Cortex of kidney (tissue), 1 donor: ENCODE measurements around the gene NFATC4.

Source experiments
- DNase-seq: peaks from one replicate; lab custom pipeline; 2025; lab: John Stamatoyannopoulos, UW

Gene NFATC4

DNA sequence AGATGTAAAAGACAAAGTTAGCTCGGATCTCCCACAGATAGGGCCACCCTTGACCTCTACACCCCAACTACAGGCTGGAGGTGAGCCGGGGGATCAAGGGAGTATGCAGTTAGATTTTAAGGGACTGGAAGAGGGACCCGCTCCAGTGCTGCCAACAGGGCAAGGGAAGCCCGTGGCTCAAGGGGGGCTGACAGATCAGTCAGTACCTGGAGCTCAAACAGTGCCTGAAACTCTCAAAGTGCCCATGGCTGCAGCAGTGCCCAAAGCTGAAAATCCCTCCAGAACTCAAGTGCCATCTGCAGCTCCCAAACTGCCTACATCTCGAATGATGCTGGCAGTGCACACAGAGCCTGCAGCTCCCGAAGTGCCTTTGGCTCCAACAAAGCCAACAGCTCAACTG lies 41.2 kb downstream of the NFATC4 start:
- no peak for DNase-seq

DNA sequence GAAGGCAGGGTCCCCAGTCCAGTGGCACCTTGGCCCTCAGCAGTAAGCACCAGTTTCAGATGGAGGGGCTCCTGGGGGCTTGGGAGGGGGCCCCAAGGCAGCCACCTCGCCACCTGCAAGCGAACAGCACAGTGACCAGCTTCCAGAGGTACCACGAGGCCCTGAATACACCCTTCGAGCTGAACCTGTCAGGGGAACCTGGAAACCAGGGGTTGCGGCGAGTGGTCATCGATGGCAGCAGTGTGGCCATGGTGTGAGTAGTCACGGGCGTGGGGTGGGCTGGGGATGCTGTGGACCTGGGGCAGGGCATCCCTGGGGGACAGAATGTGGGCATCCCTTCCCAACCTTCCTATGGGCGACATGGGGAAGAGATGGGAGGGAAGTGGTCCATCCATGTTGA lies 42.0 kb downstream of the NFATC4 start:
- no peak for DNase-seq

DNA sequence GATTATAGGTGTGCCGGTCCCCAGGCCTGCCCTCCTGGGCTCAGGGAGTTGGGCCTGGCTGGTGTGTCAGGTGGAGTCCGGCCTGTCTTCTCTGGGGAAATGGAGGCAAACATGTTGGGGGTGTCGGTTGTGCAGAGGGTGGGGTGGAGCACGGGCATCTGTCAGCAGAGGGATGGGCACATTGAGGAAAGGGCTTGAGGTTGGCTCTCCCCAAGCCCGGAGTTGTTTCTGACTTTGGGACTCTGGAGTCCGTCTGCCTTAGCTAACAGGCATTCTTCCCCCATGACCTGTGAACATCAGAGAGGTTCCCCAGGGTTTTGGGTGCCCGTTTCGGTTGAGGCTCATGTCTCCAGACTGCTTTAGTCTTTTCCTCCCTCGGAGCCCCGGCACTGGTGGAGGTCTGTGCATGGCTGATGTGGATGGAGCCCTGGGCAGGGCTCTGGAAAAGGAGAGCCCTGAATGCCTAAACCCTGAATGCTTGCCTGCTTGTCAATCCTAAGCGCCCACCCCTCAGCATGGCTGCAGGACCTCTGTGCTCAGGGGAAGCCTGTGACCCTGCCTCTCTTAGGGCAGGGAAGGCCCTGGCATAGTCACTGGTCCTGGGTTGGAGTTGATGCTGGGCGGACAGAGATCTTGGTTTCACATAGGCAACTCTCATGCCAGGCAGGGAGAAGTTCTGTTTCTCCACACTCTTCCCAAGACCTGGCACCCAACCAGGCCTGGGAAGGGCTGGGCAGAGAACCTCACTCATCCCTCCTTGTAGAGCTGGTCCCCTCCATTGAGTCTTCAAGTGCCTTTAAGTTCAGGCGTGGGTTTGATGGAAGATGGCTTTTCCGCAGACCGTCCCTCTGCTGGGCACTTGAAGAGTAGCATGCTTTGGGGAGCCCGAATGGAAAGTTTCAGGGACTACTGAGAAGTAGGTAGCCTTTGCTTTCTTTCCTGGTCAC lies 43.7 kb downstream of the NFATC4 start:
- no peak for DNase-seq

DNA sequence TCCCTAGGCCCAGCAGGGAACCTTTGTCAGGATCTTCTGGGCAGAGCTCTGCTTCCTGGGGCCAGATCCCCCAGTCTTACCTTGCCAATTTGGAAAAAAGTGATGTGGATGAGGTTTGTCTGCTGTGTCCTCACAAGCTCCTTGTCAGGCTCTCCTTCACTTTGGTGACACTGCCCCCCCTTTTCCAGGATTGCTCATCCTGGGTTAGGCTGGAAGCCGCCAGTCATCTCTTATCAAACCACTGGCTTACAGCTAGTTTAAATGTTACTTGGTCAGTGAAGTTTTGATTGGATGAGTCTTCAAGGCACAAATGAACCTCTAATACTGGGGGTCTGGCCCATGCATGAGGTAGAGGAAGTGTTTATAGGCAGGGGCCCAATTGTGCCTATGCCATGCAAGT lies 46.1 kb downstream of the NFATC4 start:
- DNase-seq = no peak

DNA sequence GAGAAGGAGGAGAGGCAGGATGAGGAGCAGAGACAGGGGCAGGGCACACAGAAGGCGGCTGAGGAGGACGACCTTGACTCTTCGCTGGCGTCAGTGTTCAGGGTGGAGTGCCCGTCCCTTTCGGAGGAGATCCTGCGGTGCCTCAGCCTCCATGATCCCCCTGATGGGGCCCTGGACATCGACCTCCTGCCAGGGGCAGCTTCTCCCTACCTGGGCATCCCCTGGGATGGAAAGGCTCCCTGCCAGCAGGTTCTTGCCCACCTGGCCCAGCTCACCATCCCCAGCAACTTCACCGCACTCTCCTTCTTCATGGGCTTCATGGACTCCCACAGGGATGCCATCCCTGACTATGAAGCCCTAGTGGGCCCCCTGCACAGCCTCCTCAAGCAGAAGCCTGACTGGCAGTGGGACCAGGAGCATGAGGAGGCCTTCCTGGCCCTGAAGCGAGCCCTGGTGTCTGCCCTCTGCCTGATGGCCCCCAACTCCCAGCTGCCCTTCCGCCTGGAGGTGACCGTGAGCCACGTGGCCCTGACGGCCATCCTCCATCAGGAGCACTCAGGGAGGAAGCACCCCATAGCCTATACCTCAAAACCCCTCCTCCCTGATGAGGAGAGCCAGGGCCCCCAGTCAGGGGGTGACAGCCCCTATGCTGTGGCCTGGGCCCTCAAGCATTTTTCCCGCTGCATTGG lies 46.9 kb downstream of the NFATC4 start:
- no peak for DNase-seq

DNA sequence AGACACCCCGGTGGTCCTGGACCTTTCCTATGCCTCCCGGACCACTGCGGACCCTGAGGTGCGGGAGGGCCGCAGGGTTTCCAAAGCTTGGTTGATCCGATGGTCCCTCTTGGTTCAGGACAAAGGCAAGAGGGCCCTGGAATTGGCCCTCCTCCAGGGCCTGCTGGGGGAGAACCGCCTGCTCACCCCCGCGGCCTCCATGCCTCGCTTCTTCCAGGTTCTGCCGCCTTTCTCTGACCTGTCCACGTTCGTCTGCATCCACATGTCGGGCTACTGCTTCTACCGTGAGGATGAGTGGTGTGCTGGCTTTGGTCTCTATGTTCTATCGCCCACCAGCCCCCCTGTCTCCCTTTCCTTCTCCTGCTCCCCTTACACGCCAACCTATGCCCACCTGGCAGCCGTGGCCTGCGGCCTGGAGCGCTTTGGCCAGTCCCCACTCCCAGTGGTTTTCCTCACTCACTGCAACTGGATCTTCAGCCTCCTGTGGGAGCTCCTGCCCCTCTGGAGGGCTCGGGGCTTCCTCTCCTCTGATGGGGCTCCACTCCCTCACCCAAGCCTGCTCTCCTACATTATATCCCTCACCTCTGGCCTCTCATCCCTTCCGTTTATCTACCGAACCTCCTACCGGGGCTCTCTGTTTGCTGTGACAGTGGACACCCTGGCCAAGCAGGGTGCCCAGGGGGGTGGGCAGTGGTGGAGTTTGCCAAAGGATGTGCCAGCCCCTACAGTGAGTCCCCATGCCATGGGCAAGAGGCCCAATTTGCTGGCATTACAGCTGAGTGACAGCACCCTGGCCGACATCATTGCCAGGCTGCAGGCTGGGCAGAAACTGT lies 47.7 kb downstream of the NFATC4 start:
- DNase-seq = no peak

DNA sequence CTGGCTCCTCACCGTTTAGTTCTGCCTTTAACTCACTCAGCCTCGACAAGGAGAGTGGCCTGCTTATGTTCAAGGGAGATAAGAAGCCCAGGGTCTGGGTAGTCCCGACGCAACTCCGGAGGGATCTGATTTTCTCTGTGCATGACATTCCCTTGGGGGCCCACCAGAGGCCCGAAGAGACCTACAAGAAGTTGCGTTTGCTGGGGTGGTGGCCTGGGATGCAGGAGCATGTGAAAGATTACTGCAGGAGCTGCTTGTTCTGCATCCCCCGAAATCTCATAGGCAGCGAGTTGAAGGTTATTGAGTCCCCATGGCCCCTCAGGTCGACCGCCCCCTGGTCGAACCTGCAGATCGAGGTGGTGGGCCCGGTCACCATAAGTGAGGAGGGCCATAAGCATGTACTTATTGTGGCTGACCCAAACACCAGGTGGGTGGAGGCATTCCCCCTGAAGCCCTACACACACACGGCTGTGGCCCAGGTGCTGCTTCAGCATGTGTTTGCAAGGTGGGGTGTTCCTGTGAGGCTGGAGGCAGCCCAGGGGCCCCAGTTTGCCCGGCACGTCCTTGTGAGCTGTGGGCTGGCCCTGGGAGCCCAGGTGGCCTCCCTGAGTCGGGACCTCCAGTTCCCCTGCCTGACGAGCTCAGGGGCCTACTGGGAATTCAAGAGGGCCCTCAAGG lies 48.4 kb downstream of the NFATC4 start:
- DNase-seq = no peak

DNA sequence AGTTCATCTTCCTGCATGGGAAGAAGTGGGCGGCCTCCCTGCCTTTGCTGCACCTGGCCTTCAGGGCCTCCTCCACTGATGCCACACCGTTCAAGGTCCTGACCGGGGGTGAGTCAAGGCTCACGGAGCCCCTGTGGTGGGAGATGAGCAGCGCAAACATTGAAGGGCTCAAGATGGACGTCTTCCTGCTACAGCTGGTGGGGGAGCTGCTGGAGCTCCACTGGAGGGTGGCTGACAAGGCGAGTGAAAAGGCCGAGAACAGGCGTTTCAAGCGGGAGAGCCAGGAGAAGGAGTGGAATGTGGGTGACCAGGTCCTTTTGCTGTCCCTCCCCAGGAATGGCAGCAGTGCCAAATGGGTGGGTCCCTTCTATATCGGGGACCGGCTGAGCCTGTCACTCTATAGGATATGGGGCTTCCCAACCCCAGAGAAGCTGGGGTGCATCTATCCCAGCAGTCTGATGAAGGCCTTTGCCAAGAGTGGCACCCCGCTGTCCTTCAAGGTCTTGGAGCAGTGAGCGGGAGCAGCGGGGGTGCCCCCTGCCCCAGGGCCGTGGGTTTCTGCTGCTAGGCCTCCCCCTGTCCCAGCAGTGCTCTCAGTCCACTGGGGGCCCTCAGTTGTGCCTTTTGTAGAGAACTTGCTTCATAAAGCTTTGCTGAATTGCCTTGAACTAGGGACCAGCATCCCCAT lies 49.1 kb downstream of the NFATC4 start:
- DNase-seq = no peak

DNA sequence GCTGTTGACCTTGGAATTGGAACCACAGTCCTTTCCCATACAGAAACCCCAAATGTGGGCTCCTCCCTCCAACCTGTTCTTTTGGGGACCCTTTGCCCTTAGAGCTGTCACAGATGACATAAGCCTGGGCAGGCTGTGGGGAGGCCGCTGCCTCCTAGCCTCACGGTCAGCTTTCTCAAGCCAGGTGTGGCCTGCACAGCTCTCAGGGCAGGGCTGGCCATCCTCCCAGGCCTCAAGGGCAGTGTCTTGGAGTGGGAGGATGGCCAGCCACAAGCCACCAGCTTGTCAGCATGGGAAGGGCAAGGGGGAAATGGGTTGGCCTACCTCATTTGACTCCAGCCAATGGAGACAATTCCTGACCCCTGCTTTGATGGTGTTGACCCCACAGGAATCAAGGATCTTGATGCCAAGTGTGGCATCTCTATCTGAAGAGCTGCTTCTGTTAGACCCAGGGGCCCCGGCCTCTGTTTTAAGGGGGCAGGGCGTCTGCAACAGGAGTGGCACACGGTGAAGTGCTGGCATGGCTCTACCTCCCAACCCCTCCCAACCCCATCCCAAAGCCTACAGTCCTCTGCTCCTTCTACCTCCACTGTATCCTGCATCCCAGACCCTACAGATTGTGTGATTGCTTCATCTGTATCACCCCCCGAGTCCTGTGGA lies 50.0 kb downstream of the NFATC4 start:
- DNase-seq = no peak

DNA sequence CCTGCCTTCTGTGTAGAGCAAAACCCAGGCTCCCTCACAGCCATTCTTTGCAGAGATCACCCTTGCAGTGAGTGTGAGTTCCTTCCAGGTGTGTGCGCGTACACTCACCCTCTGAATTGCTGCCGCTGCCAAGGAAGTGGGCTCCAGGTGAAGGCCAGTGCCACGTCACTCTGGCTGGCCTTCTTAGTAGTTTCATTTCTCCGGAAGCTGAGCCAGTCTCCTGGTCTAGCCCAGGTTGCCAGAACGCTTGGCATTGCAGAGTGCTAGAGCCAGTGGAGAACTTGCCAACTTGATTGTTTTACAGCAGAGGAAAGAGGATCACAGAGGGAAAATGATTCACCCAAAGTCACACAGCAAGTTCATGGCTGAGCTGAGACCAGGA lies 50.5 kb downstream of the NFATC4 start:
- DNase-seq = no peak

DNA sequence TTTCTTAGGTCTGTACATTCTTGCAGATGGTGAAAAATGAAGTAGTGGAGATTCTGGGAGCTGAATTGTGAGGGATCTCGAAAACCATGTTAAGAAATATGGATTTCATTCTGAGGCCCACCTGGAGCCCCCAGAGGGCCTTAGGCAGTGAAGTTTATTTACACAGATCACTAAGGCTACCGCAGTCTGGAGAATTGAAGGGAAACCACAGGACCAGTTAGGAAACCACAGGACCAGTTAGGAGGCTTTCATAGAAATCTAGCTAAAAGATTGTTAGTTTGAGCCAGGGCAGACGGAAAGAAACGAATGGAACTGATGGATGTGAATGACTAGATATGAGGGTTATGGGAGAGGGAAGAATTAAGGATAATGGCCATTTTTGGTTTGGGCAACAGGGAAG lies 54.3 kb downstream of the NFATC4 start:
- no peak for DNase-seq

DNA sequence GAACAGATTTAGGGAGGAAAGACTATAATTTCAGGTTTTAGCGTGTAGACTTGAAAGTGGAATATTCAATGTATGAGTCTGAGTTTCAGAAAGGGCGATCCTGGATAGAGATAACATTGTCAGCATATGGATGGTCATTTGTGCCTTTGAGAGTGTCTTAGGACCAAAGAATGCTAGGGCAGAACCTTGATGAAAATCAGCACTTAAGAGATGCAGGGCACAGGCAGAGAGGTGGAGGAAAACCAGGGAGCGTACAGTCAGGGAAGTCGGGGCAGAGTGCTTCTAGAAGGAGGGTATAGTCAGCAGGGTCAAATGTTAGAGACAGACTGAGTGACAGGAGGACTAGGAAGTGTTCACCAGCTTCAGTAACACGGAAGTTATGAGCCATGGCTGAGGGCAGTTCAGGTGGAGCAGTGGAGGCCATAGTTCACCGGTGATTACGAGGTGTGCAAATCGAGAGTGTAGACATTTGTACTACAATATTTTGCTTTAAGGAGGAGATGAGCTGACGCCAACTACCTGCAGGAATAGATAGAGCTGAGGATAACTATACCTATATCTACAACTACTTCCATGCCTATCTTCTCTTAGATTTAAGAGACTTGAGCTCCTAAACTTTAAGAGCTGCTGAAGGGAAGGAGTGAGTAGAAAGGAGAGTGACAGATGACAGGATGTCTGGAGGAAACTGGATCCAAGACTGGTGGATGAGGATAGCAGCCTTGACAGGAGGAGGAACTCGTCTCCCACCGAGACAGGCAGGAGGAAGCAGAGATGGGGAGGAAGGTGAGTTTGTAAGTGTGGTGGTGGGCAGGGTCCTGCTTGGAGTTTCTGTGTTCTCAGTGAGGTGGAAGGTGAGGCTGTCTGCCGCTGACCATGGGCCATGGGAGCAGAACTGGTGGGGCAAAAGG lies 55.0 kb downstream of the NFATC4 start:
- DNase-seq = no peak

DNA sequence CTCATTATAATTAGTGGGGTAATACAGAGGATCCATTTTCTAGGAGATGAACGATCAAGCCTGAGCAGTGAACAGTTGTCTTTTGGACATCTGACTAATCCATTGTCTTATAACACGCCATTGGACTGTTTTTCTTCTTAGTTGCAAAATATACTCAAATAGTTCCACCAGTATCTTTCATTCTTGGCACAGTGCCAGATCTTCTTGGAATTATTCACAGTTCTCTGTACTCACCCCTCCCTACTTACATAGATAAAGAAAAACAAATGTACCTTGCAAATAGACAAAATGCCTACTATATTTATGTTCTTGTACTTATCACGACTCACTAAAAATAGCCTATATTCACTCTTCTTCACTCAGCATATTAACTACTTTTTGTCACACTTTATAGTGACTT lies 57.7 kb downstream of the NFATC4 start:
- no peak for DNase-seq

DNA sequence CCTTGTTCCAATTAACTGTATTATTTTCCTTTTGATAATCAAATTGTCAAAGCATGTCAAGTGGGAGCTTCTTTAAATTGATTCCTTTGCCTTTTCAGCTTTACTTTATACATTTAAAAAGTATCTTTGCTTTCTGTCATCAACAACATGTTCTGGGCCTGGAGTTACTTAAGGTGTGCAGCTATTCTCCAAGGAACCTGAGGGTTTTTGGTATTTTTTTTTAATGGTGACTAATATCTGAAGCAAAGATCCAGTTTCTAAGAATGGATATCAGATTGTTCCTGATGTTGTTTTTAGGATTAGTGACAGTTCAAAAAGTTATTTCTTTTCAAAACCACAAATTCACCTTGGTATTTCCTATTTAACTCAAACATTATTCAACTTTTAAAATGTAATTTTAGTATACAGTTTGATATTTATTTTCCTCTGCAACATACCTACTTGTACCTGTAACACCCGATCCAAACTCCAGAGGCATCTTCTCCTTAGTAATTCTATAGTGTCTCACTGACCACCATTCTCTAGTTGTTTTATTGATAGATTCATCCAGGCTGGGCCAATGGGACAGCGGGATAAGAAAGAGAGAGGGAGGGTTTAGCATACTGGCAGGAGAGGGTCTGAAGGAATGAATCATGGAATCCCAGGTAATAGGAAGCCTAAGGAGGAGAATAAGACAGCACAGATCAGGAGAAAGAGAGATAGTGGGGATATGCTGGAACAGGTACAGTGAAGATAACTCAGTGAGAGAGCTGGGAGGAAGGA lies 58.3 kb downstream of the NFATC4 start:
- DNase-seq = no peak

DNA sequence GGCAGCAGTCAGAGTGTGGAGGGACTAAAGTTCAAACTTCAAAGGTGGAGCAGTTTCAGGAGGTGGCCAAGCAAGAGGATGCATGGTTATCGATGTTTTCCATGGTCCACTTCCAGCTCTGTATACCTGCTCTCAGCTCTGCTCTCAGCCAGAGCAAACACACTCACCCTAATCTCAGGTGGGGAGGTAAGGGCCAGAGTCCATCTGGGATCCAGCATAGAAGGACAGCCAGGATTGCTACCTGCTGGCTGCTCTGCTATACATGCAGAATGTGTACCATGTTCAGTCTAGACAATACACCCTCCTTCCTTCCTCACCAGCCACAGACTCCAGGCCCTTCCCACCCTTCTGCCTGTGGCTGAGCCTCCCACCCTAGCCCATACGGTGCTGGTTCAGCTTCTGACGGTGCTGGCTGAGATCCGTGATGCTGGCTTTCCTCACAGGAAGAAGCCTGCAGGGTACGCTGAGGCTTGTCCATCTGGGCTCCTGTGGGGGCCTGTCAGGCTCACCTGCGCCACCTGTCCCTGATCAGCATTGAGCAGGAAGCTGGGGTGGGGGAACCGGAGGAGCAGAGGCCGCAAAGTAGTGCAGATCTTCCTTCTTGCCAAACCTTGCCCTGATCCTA lies 59.0 kb downstream of the NFATC4 start:
- DNase-seq = no peak

DNA sequence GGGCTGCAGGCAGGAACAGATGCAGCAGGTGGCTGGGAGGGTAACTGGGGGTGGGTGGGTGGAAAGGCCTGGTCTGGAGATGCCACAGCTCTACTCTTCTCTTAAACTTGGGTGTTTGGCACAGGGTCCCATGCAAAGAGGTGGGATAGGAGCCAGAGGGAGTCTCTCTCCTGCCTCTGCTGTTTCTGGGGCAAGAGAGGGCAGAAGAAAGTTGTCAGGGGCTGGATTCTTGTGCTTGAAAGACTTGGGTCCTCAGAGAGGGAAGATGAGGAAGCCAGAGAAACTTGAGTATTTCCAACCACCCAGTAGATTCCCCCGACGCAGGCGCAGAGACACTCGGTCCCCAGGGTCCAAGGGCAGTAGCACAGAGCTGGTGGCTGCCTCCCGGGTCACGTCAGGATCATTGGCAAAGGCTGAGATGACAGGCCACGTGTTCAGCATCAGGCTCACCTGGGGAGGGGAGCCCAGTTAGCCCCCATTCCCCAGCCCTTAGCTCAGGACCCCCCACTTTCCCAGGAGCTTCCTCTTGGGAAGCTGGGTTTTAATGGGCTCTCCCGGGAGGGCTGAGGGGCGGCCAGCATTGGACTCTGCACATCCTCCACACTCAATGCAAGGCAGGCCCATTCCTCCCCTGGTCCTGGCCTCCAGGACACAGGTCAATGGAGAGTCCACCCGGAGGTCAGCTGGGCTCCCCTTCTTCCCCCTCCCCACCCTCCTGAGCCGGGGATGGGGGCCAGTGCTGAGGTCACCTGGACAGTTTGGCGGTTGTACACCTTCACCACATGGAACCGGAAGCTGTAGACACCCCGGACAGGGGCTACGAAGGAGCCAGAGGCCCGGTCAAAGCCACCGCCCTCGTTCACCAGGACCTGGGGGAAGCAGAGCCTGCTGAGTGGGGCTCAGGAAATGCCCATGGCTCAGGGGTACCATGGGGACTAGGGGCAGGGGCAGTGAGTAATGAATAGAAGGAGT lies 59.8 kb downstream of the NFATC4 start:
- DNase-seq = no peak
